NCI-H146 treated with DMSO at 0.1 percent for 48 hours (cell line): ENCODE results near the gene VEZT.
"Not testable (repeated sequence)": the region's sequence is repeated elsewhere in the genome, so short reads cannot be mapped to it uniquely, and the experiment has no call there.

Source experiments
- DNase-seq: peaks from one replicate; lab custom pipeline; 2025; ENCODE audit not compliant: unreplicated experiment; lab: John Stamatoyannopoulos, UW

Gene VEZT, protein sequence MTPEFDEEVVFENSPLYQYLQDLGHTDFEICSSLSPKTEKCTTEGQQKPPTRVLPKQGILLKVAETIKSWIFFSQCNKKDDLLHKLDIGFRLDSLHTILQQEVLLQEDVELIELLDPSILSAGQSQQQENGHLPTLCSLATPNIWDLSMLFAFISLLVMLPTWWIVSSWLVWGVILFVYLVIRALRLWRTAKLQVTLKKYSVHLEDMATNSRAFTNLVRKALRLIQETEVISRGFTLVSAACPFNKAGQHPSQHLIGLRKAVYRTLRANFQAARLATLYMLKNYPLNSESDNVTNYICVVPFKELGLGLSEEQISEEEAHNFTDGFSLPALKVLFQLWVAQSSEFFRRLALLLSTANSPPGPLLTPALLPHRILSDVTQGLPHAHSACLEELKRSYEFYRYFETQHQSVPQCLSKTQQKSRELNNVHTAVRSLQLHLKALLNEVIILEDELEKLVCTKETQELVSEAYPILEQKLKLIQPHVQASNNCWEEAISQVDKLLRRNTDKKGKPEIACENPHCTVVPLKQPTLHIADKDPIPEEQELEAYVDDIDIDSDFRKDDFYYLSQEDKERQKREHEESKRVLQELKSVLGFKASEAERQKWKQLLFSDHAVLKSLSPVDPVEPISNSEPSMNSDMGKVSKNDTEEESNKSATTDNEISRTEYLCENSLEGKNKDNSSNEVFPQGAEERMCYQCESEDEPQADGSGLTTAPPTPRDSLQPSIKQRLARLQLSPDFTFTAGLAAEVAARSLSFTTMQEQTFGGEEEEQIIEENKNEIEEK

DNA sequence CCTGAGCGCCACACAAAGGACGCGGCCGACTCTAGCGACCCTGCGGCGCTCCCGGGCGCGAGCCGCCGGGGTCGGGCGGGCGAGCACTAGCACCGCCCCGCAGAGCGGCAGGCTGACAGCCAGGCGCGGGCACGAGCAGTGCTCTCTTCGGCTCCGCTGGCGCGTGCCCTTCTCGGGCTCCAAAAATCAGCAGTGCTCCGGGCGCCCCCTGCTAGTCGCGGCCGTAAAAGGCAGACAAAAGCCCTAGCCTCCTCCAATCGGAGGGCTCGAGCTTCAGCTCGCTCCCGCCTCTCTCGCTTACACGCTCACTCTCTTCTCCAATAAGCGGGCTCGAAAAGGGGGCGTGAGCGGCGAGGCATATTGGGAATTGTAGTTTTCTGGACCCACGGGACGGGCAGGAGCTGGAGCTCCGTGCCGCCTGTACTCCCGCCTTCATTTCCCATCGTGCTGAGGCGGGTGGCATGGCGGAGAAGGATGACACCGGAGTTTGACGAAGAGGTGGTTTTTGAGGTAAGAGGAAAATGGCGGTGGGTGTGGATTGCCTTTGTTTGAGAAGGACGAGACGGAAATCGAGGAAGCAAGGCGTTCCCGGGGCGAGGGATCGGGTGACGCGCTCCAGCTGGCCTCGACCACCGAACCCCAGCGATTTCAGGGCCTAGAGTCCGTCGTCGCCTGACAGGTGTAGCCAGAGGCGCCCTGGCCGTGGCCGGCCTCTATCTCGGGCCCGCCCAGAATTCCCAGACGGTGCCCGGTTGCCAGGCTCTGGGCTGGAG lies at the start of gene VEZT, which contains the start of gene FGD6:
Gene VEZT (plus strand): TSS at position 431 of the 773 bp plus-strand sequence. CDS start 44 bp downstream, at position 475.
Gene FGD6 (minus strand): TSS at position 91 of the 773 bp plus-strand sequence. CDS start 227 bp downstream, outside the sequence.
- DNase-seq, result peak; percentile 97

DNA sequence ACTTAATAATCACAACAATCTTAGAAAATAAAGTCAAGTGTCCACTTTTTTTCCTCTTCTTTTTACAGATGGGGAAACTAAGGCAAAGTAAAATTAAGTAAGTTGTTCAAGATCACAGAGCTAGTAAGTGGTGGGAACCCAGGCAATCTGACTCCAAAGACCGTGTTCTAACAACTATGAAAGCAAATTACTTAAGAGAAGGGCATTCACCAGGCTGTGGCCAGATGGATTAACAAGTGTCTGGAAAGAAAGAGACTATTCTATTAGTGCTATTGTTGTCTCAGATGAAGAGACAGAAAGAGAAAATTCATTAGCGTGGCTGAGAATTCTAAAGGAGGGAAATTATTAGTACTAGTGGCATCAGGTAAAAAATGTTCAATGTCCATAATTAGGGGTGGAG lies 48.9 kb upstream of the VEZT start:
- no peak for DNase-seq

DNA sequence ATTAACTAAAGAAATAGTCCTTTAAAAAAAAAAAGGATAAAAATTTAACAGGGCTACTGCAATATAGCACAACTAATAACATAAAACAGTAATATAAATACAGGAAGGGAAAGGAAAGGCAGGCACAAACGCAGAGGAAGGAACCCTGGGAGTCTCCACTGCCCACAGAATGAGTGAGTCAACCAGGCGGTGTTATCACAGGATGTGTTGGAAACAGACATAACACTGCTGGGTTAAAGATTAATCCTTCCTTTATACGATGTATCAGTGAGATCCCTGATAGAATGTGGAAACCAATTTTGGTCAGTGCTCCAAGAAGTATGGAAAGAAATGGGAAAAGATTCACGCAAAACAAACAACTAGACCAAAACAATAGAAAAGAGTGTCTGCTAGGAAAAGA lies 48.2 kb upstream of the VEZT start:
- no peak for DNase-seq

DNA sequence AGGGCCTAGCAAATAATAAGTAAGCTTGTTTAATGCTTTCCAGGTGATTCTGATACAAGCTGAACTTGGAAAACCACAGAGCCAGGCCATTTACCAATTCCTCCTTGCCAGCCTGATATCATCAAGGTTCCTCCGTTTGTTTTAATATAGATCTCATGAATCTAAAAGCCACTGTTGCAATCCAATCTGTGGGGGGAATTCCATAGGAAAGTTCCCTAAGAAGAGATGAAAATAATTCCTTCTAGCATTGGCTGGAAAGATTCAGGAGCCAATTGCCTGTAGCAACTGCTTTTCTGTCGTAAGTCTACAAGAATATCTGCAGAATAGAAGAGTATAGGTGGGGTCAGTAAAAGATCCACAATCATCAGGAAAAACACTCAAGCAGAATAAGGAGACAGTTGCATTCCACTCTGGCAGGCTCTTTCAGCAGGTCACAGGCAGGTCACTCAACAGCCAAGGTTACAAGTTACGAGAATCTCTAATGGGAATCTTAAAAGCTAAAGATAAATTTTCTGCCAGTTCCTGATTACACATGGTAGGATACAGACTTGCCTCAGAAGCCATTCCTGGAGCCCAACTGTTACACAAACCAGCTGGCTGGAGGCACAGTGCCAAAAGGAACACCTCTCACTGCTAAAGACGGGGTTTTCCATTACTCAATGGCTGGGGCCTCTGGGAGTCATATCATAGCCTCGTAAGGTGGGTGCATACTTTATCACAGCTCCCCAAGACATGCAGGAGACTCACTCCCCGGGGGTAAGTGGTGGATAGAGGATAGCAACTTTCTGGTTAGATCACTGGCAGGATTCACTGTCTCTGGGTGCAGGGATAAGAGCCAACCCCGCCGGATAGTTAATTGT lies 44.0 kb upstream of the VEZT start:
- no peak for DNase-seq

DNA sequence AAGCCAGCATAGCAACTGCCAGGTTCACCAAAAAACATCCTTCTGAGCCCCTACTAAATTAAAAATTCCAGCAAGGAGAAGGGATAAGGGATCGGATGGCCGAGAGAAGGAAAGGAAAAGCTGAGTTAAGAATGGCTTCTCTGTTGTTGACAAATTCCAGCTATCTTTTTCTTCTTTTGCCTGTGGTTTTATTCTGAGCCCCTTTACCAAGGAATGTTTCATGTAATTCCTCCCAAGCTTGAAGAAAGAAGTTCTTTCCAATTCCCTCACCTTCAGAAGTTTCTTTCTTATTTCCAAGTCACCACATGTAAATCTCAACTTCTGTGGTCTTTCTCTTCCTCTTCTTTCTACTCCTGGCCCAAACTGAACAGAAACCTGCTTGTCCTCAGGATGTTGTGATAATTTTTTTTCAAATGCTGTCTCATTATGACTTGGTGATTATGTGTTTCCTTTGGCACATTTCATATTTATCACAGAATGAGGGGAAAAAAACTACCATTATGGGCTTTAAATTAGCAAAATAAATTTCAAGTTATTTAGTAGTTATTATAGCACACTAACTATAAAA lies 40.3 kb upstream of the VEZT start:
- DNase-seq, result no peak

DNA sequence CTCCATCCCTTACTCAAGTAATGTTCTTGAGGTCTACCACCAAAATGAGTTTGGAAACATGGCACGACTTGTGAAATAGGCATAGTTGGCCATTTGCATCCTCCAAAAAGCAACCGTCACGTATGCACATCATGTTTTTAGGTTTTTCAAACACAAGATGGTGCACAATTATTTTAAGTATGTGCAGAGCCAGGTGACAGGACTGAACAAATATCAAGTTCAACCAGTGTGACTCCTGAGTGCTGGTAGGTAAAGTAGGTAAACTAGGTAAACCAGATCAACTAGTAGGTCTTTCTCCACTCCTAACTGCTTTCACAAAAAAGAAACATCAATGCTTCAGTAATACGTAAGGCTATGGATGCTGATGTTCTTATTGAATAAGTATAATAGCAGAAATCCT lies 39.5 kb upstream of the VEZT start:
- DNase-seq, result no peak

DNA sequence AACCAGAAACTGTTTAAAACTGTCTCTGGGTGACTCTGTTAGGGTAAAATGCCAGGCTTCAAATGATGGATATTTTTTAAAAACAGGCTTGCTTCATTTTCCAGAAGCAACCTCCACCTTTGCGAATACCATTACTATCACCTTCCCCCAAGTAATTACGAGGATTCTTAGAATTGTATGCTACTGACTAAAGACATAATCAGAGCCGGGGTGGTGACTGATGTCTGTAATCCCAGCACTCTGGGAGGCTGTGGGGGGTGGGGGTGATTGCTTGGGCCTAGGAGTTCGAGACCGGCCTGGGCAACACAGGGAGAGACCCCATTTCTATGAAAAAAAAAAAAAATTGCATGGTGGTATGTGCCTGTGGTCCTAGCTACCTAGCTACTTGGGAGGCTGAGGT lies 38.6 kb upstream of the VEZT start:
- no peak for DNase-seq

DNA sequence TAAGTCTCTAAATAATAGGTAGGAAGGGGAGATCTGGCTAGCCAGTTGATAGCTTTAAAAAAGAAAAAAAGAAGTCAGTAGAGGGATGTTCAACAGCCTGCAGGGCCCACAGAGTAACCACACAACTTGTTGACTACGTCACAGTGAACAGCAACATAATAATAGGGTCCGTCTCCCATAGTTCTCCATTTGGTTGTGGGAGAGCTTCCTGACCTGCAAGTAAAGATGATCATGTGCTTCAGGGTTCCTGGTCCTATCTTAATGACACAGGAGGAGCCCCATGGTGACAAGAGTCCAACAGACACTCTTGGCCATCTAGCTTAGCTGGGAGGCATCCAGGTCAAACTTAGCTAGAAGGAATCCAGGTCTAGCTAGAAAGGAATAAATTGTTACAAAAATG lies 36.5 kb upstream of the VEZT start:
- no peak for DNase-seq

DNA sequence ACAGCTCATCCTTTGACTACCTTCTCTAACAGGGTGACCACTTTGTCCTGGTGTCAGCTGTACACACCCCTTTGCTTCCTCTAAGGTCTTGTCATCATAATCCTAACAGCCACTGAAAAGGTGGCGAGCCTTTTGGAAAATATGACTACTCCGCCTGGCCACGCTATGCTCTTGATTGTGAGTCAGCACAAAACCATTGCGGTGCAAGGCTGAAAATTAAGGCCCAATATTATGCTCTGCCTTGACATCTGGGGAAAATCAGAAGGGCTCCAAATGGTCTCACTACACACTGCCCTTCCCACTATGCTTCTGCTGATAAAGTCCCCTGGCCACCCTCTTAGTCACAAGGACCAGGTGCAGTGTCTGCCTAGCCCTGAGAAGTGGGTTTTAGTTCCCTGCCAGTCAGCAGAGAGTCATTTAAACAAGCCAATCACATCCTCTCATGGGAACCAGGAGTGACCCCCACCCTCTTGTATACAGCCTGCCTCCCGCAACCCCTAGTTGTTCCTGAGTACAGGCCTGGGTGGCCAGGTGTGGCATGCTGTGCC lies 34.7 kb upstream of the VEZT start:
- DNase-seq, result no peak

DNA sequence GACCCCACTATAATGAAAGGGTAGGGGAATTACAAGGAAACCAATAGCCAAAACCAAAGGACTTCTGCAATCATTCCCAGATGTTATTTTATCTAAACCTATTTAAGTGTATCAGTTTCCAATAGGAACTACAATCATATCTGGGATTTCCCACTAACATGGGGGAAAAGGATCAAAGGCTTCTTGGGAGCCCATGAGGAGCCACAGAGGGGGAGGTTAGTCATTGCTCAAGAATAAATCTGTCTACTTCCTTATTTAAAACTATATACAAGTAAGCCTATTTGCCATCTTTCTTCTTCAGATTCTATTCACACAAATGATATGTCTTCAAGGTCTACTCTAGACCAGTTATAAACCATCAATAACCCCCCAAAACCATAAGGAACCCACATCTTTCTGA lies 33.5 kb upstream of the VEZT start:
- DNase-seq, result no peak

DNA sequence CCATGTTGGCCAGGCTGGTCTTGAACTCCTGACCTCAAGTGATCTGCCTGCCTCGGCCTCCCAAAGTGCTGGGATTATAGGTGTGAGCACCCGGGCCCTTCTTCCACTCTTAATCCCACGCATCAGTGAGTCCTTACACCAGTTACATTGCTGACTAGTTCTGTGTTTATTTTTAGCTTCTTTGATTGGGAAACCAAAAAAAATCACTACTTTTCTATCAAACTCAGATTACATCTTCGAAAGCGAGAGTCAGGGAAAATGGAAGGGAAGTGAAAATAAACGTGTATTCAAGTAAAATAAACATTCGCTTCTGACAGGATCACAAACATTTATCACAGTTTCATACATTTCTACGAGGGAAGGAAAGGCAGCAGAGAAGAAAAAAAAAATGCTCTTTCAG lies 32.5 kb upstream of the VEZT start:
- DNase-seq, result no peak

DNA sequence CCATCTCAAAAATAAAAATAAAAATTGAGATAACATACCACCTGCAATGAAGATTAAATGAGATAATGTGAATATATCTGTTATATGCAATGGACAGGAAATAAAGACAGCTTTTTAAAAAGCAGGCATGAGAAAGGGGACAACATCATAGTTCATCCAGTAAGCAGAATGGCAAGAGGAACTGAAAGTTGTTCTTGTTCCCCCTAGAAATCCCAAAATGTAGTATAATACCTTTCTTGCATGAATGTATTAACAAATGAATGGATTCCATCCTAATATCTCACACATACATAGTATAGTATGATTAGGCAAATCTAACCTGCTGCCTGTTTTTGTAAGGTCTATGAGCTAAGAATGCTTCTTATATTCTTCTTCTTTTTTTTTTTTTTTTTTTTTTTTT lies 31.8 kb upstream of the VEZT start:
- DNase-seq, result no peak

DNA sequence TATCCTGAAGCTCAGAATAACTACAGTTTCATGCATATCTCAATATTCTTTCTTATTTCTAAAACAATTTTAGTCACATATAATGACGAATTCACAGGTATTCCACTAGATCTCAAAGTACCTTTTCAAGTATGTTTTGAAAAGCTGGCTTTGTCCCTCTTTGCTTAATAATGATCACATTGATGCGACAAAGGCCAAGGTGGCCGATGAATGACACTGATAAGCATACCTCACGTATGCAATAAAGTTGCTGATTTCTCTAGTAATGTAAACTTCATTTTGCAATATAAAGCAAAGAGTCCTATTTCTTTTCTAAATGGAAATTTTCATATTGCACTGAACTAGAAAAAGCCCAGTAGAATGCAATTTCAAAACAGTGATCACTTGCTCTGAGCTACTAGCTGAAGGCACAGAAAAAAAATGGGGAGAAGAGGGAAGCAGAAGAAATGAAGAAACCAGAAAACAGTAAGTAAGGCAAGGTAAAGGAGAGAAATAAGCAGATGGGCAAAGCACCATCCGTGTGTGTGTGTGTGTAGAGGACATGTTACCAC lies 29.7 kb upstream of the VEZT start:
- DNase-seq, result no peak

DNA sequence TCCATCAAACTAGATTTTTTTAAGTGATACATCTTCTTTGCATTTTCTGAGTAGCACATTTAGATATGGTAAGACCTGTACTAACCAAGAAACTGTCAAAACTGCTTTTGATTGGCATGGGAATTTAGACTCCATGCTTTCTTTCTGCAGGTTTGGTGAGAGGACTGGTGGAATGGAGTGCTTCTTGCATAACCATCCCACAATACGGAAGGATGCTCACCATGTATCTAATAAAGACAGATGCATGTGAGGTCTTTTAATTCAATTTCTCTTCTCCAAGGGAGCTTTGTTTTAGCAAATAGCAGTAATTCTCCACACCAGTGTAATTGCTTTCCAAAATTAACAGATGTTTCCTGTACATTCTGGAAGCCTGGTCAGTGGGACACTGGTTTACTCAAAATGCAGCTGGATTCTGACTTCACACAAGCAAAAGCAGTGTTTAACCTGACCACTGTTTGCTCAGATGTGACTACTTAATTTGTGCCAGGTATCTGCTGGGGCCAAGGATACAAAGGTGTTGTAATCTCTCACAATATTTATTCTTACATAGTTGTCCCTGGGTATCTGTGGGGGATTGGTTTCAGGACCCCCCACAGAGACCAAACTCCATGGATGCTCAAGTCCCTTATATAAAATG lies 26.4 kb upstream of the VEZT start:
- DNase-seq, result peak; percentile 25

DNA sequence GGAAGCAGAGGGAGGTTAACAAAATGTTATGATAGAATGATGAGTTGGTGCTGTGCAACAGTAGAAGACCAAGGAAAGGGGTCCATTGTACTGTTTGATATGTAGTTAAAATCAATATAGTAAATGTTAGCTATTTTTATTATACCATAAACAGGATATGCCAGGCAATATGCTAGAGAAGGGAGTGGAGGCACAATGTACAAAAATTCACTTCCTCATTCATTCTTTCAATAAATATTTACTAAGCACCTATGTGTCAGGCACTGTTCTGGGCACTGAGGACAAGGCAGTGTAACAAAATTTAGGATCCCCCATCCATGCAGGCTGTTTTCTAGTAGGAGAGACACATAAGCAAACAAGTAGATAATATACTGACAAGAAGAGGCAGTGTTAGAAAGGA lies 25.3 kb upstream of the VEZT start:
- DNase-seq, result no peak

DNA sequence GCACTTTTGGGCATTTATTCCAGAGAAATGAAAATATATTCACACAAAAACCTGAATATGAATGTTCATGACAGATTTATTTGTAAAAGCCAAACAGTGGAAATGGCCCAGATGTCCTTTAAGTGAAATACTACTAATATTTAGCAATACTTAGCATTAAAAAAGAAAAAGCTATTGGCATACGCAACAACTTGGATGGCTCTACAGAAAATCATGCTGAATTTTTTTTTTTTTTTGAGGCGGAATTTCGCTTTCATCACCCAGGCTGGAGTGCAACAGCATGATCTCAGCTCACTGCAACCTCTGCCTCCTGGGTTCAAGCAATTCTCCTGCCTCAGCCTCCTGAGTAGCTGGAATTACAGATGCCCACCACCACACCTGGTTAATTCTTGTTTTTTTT lies 24.5 kb upstream of the VEZT start:
- no peak for DNase-seq

DNA sequence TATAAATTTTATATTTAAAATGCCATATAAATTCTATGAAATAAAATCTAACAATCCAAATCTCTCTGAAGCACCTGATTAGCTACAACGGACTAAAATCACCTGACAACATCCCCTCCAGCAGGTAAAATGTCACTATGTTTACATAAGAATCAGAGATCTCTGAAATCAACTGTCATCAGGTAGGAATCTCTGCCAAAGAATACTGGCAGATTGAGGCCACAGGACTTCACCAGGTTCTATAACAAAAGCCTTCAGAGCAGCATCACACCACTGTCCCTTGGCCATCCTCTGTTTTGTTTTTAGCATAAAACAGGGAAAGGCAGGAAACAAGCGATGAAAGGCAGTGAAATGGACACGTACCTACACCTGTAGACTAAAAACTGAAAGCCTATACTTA lies 22.5 kb upstream of the VEZT start:
- DNase-seq, result no peak

DNA sequence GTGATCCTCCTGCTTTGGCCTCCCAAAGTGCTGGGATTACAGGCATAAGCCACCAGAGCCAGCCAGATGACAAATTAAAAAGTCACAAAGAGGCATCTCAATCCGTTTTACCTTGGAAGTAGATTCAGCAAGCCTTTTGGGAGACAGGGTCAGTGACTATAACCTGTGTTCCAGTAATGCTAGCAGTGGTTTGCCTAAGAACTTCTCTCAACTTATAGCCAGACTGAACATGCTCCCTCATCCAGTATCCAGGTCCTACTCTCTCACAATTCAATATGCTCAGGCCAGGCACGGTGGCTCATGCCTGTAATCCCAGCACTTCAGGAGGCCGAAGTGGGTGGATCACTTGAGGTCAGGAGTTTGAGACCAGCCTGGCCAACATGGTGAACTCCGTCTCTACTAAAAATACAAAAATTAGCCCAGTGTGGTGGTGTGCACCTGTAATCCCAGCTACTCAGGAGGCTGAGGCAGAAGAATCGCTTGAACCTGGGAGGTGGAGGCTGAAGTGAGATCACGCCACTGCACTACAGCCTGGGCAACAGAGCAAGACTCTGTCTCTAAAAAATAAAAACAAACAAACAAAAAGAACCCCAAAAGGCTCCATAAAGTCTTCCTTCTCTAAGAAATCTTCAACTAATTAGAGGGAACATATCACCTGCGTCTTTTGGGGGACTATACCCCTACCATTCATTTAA lies 20.6 kb upstream of the VEZT start:
- not testable (repeated sequence) for DNase-seq

DNA sequence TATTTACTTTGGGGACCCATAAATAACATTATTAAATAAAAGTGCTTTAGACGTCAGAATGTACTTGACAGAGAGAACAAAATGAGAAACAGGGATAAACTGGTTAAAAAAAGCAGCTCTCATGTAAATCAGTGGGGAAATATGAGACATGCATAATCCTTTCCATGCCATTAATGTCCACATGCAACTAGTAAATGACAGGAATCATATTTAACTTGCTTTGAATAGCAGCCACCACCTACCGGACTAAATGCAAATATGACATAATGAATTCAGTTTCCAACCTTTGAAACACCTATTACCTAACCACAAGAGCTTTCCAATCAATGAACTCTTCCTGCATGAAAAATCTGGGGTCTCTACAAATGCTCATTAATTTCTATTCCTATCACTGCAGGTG lies 20.0 kb upstream of the VEZT start:
- DNase-seq, result peak; percentile 7
